PC-3 (cell line): Measurements from ENCODE around the gene FKBP1C.

Experiments used
- EZH2 ChIP-seq: fragments of 300-600 bp; sonication (generic); IDR thresholded peaks from one replicate; pipeline ENCODE4 v1.6.1; 2017; ENCODE audit warnings: antibody characterized with exemption, mild to moderate bottlenecking, low read length; ENCODE audit not compliant: unreplicated experiment
- EZH2phosphoT487 ChIP-seq: fragments of 300-600 bp; sonication (generic); IDR thresholded peaks from 2 replicates; pipeline ENCODE4 v1.6.1; 2018; ENCODE audit warnings: mild to moderate bottlenecking, antibody characterized with exemption, low read length, borderline replicate concordance
- TF ChIP-seq, protein P1 (sequence below): fragments of 300-600 bp; sonication (generic); conservative IDR thresholded peaks from 2 replicates; pipeline ENCODE4 v1.5.1; 2017; ENCODE audit warnings: antibody characterized with exemption, low read depth, mild to moderate bottlenecking, low read length

DNA sequence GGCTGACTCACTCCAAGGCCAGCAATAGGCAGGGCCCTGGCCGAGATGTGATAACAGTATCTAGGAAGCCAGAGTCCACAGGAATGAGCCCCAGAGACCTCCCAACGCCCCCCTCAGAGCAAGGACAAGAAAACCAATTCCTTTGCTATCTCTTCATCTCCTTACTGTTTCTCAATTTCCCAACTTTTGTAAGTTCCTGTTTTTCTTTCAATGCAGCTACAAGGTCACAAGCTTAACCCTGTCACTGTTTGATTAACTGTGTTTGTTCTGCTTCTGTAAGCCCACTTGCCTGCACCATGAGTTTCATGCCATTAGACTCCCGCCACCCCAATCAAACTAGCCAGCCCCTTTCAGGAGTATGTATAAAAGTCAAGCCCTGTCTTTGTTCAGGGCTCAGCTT lies 3.5 kb downstream of the FKBP1C start:
- TF ChIP-seq, protein P1, sequence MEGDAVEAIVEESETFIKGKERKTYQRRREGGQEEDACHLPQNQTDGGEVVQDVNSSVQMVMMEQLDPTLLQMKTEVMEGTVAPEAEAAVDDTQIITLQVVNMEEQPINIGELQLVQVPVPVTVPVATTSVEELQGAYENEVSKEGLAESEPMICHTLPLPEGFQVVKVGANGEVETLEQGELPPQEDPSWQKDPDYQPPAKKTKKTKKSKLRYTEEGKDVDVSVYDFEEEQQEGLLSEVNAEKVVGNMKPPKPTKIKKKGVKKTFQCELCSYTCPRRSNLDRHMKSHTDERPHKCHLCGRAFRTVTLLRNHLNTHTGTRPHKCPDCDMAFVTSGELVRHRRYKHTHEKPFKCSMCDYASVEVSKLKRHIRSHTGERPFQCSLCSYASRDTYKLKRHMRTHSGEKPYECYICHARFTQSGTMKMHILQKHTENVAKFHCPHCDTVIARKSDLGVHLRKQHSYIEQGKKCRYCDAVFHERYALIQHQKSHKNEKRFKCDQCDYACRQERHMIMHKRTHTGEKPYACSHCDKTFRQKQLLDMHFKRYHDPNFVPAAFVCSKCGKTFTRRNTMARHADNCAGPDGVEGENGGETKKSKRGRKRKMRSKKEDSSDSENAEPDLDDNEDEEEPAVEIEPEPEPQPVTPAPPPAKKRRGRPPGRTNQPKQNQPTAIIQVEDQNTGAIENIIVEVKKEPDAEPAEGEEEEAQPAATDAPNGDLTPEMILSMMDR: no peak
- TF ChIP-seq EZH2phosphoT487: no peak
- no peak for TF ChIP-seq EZH2
